T follicular helper cell (primary cell): Measurements from ENCODE around the gene LSR.

Experiments used
- DNase-seq: peaks from one replicate; pipeline ENCODE4 v3.0.0-alpha.2; 2020; ENCODE audit warnings: low read depth

The LSR gene

GRCh38 chr19:35247526-35248309, 1.1 kb upstream of the LSR start:
- DNase-seq: no peak

DNA sequence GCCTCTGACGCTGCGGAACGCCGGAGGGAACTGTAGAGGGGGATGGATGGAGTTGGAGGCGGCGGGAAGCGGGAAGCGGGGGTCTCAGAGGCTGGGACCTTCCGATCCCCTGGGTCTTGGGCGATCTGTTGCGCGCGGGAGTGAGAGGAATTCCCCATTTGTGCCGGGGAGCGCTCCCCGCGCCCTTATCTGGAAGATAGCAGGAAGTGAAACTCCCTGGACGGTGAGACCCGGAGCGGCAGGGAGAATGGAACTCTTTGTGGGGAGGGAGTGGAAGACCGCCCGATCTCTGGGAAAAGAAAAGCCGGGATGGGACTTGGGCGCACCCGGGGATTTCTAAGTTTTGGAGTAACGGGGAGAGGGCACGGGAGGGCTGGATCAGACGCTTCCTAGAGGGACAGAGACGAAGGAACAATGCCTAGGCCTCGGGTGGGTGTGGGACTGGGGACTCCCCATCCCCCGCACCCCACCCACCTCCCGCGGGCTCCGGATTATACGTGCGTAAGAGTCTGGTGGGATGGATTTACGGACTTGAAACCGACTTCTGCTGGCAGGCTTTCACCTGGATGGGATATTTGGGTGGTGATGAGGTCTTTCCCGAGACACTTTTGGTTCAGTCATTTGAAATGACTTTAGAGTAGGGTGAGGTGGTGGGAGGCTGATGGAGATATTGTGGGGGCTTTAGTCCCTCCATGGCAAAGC, 495 bp downstream of the LSR start:
- DNase-seq: no peak

DNA sequence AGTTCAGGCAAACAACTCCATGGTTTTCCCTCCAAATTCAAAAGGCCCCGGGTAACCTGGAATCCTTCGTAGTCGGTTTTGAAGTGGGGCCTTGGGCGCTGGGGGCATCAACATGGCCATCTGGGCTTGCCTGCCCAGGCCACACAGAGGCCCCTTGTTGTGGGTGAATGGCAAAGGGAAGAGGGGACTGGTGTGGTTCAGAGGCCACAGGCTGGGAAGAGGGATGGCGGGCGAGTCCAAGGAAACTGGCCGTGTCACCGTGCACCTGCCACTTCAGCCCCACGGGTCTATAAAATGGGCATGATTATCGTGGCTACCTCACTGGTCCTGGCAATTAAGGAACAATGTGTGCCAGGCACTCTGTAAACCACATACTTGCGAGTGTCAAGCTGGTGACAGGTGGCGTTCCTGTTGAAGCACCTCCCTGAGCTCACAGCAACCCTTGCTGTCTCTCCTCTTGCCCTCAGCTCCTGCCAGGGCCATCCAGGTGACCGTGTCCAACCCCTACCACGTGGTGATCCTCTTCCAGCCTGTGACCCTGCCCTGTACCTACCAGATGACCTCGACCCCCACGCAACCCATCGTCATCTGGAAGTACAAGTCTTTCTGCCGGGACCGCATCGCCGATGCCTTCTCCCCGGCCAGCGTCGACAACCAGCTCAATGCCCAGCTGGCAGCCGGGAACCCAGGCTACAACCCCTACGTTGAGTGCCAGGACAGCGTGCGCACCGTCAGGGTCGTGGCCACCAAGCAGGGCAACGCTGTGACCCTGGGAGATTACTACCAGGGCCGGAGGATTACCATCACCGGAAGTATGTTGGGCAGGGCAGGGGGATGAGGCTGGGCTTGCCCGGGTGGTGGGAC, 1.3 kb downstream of the LSR start:
- no peak for DNase-seq

GRCh38 chr19:35251456-35251855, 2.7 kb downstream of the LSR start:
- DNase-seq: no peak

DNA sequence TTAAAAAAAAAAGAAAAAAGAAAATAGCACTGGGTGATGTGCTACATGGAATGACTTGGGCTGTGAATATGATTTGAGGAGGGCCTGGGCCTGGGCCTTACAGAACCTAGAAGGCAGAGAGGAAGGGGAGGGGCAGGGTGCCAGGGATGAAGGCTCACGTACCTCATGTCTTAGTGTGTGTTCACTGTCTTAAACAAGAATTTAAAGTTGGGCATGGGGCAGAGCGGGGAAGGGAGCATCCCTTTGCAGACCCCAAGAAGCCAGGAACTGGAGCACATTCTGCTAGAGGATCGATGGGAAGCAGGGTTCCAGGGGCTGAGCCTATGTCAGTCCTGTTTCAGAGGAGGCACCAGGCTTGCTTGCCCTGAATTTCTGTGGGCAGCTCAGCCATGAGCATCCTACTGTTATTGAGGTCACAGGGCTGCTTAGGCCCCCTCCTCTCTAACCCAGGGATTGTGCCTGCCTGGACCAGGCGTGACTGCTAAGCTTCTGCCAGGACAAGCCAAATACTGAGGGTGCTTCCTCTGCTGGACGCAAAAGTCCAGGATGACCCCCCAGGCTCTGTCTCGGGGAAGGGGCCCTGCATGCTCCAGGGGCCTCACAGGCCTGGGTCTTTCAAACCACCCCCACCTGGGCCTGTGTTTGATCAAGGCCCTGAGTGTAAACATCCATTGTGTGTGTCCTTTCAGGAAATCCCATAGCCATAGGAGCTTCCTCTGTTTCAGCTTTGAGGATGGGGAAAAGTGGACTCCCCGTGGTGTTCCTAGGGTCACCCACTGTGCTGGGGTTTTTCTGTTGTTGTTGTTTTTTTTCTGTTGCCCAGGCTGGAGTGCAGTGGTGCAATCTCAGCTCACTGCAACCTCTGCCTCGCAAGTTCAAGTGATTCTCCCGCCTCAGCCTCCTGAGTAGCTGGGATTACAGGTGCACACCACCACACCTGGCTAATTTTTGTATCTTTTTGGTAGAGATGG, 4.8 kb downstream of the LSR start:
- DNase-seq: no peak

GRCh38 chr19:35254341-35255297, 5.8 kb downstream of the LSR start:
- DNase-seq: no peak

- no peak for DNase-seq
Measured at GRCh38 chr19:35256566-35256965, 7.8 kb downstream of the LSR start.

- no peak for DNase-seq
Measured at GRCh38 chr19:35257113-35257461, 8.3 kb downstream of the LSR start.

GRCh38 chr19:35260694-35261304, 12.0 kb downstream of the LSR start:
- DNase-seq: no peak

DNA sequence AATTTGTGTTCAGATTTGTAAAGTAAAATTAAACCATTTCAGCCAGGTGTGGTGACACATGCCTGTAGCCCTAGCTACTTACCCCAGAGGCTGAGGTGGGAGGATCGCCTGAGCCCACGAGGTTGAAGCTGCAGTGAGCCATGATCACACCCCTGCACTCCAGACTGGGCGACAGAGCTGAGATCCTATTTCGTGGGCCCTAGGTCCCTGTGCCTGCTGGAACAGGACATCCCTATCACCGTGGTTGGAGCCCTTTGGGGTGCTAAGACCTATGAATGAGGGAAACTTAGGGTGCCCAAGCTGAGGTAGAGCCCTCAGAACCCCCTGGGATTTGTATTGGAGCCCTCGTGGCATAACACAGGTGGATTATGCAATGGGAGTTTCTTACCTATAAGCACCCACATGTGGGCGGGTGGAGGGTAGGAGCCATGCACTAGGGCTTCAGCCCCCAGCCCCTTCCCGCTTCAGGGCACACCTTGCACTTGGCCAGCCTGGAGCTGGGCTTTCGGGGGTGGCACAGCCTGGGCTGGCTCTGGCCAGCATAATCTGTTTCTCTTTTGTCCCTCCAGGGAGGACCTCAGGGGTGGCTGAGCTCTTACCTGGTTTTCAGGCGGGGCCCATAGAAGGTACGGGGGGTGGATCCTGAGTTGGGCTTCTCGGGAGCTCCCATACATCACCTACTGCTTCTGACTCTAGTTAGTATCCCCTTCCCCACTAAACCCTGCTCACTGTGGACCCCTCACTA, 12.7 kb downstream of the LSR start:
- no peak for DNase-seq

- DNase-seq: no peak
Measured at GRCh38 chr19:35262101-35262761, 13.4 kb downstream of the LSR start.

- no peak for DNase-seq
Measured at GRCh38 chr19:35264268-35265125, 15.7 kb downstream of the LSR start.

- no peak for DNase-seq
Measured at GRCh38 chr19:35265126-35265899, 16.5 kb downstream of the LSR start.

DNA sequence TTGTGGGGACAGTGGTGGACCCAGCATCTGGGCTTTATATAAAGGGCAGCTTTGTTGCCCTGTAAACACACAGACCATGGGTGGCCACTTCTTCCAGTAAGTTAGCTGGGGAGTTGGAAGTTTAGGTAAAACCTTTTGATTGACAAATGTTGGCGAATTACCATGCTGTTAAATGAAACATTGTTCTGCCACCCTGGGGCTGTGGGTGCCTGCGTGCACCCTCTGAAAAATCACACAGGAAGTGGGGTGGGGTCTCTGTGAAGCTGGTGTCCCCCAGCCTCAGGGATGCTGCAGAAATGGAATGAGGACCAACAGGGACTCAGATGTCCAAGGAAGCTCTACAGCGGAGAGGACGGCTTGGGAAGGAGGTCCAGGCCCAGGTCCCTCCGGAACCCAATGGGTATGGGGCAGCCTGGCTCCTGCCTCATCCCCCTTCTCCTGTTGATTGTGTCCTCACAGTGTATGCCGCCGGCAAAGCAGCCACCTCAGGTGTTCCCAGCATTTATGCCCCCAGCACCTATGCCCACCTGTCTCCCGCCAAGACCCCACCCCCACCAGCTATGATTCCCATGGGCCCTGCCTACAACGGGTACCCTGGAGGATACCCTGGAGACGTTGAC, 17.2 kb downstream of the LSR start:
- DNase-seq: no peak

DNA sequence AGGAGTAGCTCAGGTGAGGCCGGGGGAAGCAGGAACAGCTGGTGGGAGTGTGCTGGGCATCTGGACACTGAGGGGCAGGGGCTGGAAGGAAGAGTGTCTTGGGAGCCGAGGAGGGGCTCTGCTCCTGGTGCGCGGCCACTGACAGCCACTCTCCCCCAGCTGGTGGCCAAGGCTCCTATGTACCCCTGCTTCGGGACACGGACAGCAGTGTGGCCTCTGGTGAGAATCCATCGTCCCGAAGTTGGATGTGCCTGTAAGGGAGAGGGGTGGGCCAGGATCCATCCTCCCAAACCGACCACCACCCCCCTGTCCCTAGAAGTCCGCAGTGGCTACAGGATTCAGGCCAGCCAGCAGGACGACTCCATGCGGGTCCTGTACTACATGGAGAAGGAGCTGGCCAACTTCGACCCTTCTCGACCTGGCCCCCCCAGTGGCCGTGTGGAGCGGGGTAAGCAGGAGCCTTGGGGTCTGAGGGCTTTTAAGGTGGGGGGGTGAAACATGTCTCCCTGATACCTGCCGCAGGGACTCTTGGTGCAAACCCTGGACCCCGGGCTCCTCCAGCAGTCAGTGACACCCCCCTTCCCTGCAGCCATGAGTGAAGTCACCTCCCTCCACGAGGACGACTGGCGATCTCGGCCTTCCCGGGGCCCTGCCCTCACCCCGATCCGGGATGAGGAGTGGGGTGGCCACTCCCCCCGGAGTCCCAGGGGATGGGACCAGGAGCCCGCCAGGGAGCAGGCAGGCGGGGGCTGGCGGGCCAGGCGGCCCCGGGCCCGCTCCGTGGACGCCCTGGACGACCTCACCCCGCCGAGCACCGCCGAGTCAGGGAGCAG, 17.9 kb downstream of the LSR start:
- no peak for DNase-seq
